NCI-H345 treated with DMSO at 0.1 percent for 48 hours (cell line): Measurements from ENCODE around the gene S100A5.
A peak's percentile ranks its signal among the peaks of the same experiment; 100 is the strongest.
"Not testable (repeated sequence)": the region's sequence is repeated elsewhere in the genome, so short reads cannot be mapped to it uniquely, and the experiment has no call there.

Source experiments
- DNase-seq: peaks from one replicate; lab custom pipeline; 2025; ENCODE audit not compliant: unreplicated experiment; lab: John Stamatoyannopoulos, UW

Gene S100A5

GRCh38 chr1:153567621-153568366 lies 27.1 kb upstream of the S100A5 start:
- no peak for DNase-seq

GRCh38 chr1:153566414-153567371 lies 26.0 kb upstream of the S100A5 start:
- peak; percentile 74 for DNase-seq

- DNase-seq = peak; percentile 96
Measured at GRCh38 chr1:153565529-153566374, 25.0 kb upstream of the S100A5 start, which contains the start of gene S100A2. S100A2 (minus strand) TSS chr1:153565844; CDS start chr1:153563877, 1,967 bp downstream.

- DNase-seq = no peak
Measured at GRCh38 chr1:153563991-153564390, 23.3 kb upstream of the S100A5 start.

GRCh38 chr1:153563483-153563901 lies 22.8 kb upstream of the S100A5 start:
- no peak for DNase-seq

- DNase-seq = not testable (repeated sequence)
Measured at GRCh38 chr1:153562021-153562420, 21.3 kb upstream of the S100A5 start.

GRCh38 chr1:153561466-153561985 lies 20.8 kb upstream of the S100A5 start:
- DNase-seq = no peak

- DNase-seq = no peak
Measured at GRCh38 chr1:153560771-153561465, 20.2 kb upstream of the S100A5 start.

GRCh38 chr1:153560241-153560640 lies 19.5 kb upstream of the S100A5 start:
- no peak for DNase-seq

- DNase-seq = no peak
Measured at GRCh38 chr1:153557877-153558276, 17.1 kb upstream of the S100A5 start.

GRCh38 chr1:153556348-153556747 lies 15.6 kb upstream of the S100A5 start:
- no peak for DNase-seq

GRCh38 chr1:153553830-153554541 lies 13.3 kb upstream of the S100A5 start:
- no peak for DNase-seq

- DNase-seq = no peak
Measured at GRCh38 chr1:153553096-153553495, 12.4 kb upstream of the S100A5 start.

- no peak for DNase-seq
Measured at GRCh38 chr1:153552335-153552734, 11.6 kb upstream of the S100A5 start.

GRCh38 chr1:153550827-153551500 lies 10.2 kb upstream of the S100A5 start:
- no peak for DNase-seq

GRCh38 chr1:153550398-153550758 lies 9.6 kb upstream of the S100A5 start:
- no peak for DNase-seq

- no peak for DNase-seq
Measured at GRCh38 chr1:153549741-153550397, 9.1 kb upstream of the S100A5 start.
